GM21390 (cell line): ENCODE results near the gene FBXO36.
A peak's percentile ranks its signal among the peaks of the same experiment; 100 is the strongest.
"Not testable (repeated sequence)": the region's sequence is repeated elsewhere in the genome, so short reads cannot be mapped to it uniquely, and the experiment has no call there.

Source experiments
- ATAC-seq: cut with Tn5 transposase; IDR thresholded peaks from one replicate; pipeline ENCODE4 v1.9.1; 2021; ENCODE audit not compliant: unreplicated experiment

FBXO36 gene

GRCh38 chr2:229922449-229923386, at the start of gene FBXO36:
TSS of gene FBXO36 (plus strand) at chr2:229922503. CDS start at chr2:229922514, 11 bp downstream.
- ATAC-seq, result peak; percentile 63

GRCh38 chr2:229873123-229873581, 49.2 kb upstream of the FBXO36 start:
- peak; percentile 83 for ATAC-seq

- ATAC-seq, result no peak
These were observed 47.7 kb upstream of the FBXO36 start for GRCh38 chr2:229874647-229875046.

- ATAC-seq, result no peak
These were observed 46.8 kb upstream of the FBXO36 start for GRCh38 chr2:229875549-229875948.

- no peak for ATAC-seq
These were observed 42.9 kb upstream of the FBXO36 start for GRCh38 chr2:229879191-229879950.

GRCh38 chr2:229880892-229881586, 41.3 kb upstream of the FBXO36 start:
- ATAC-seq, result no peak

GRCh38 chr2:229882583-229882982, 39.7 kb upstream of the FBXO36 start:
- ATAC-seq, result no peak

GRCh38 chr2:229884775-229885699, 37.3 kb upstream of the FBXO36 start:
- ATAC-seq, result peak; percentile 89

- no peak for ATAC-seq
These were observed 34.9 kb upstream of the FBXO36 start for GRCh38 chr2:229887441-229887840.

GRCh38 chr2:229888031-229888430, 34.3 kb upstream of the FBXO36 start:
- ATAC-seq, result no peak

GRCh38 chr2:229889023-229889422, 33.3 kb upstream of the FBXO36 start:
- no peak for ATAC-seq

- no peak for ATAC-seq
These were observed 25.4 kb upstream of the FBXO36 start for GRCh38 chr2:229896857-229897256.

- ATAC-seq, result no peak
These were observed 22.7 kb upstream of the FBXO36 start for GRCh38 chr2:229899604-229900003.

- ATAC-seq, result no peak
These were observed 22.3 kb upstream of the FBXO36 start for GRCh38 chr2:229900012-229900411.

GRCh38 chr2:229900514-229900913, 21.8 kb upstream of the FBXO36 start:
- not testable (repeated sequence) for ATAC-seq

- no peak for ATAC-seq
These were observed 20.5 kb upstream of the FBXO36 start for GRCh38 chr2:229901819-229902218.

GRCh38 chr2:229903037-229903436, 19.3 kb upstream of the FBXO36 start:
- no peak for ATAC-seq

GRCh38 chr2:229905601-229906000, 16.7 kb upstream of the FBXO36 start:
- no peak for ATAC-seq

GRCh38 chr2:229909090-229909489, 13.2 kb upstream of the FBXO36 start:
- no peak for ATAC-seq
